ENCODE measurements around the gene NT5DC1. TPM values are rescaled to one million over a fixed set of nuclear protein-coding genes. Genes with fewer than 3 reads are reported as not detected.

The NT5DC1 gene
- polyA plus RNA-seq, 2 of the 4 experiments (the other 2 are of a cell fraction): 26.9 to 31.5 TPM

DNA sequence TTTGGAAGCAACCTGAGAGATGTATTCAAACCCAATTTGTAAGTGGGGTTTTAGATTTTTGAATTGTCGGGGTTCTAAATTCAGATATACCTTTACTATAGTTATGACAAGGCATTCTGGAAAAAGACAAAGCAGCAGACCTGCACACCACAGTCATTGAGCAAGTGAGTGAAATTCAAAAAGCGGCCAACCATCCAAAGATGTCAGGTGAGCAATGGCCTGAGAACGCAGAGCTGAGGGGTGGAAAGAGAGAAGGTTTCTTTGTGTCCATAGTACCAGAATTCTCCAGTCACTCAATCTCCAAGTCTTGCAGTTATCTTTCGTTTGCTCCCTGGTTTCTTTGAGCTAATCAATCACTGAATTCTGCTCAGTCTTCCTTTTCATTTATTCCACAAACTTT lies 38.2 kb upstream of the NT5DC1 start:
- H3K4me1 ChIP-seq: peaks cover 9% of the 10 kb centered on the region
- TF ChIP-seq KDM1A (IDR thresholded peaks at IDR 0.05; ENCODE audit: low read depth) (no peak), BCL3 (IDR thresholded peaks at IDR 0.05) (no peak), JUN (IDR thresholded peaks at IDR 0.05) (no peak), MAZ (IDR thresholded peaks at IDR 0.05; ENCODE audit: borderline replicate concordance, low read depth, low read length) (no peak), EP300 (IDR thresholded peaks at IDR 0.05) (no peak), HOXB13 (CRISPR knock-in tag; IDR thresholded peaks at IDR 0.05; ENCODE audit: low read depth) (no peak), FOXS1 (CRISPR knock-in tag; IDR thresholded peaks at IDR 0.05) (no peak), CBX2 (IDR thresholded peaks at IDR 0.05; ENCODE audit: borderline replicate concordance, low read depth) (no peak), NPAS2 (CRISPR knock-in tag; IDR thresholded peaks at IDR 0.05; ENCODE audit: borderline replicate concordance) (no peak), TFCP2L1 (CRISPR knock-in tag; IDR thresholded peaks at IDR 0.05) (no peak), ZFP36 (IDR thresholded peaks at IDR 0.05; ENCODE audit: borderline replicate concordance, partially characterized antibody) (no peak), EHF (CRISPR knock-in tag; IDR thresholded peaks at IDR 0.05) (no peak), TP53 (CRISPR knock-in tag; IDR thresholded peaks at IDR 0.05) (no peak), CBX8 (IDR thresholded peaks at IDR 0.05) (no peak), ZNF302 (CRISPR knock-in tag; IDR thresholded peaks at IDR 0.05) (no peak)
- TF ChIP-seq, protein P1, sequence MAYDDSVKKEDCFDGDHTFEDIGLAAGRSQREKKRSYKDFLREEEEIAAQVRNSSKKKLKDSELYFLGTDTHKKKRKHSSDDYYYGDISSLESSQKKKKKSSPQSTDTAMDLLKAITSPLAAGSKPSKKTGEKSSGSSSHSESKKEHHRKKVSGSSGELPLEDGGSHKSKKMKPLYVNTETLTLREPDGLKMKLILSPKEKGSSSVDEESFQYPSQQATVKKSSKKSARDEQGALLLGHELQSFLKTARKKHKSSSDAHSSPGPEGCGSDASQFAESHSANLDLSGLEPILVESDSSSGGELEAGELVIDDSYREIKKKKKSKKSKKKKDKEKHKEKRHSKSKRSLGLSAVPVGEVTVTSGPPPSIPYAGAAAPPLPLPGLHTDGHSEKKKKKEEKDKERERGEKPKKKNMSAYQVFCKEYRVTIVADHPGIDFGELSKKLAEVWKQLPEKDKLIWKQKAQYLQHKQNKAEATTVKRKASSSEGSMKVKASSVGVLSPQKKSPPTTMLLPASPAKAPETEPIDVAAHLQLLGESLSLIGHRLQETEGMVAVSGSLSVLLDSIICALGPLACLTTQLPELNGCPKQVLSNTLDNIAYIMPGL (CRISPR knock-in tag; IDR thresholded peaks at IDR 0.05; ENCODE audit: borderline replicate concordance): no peak
- TF ChIP-seq, protein P2, sequence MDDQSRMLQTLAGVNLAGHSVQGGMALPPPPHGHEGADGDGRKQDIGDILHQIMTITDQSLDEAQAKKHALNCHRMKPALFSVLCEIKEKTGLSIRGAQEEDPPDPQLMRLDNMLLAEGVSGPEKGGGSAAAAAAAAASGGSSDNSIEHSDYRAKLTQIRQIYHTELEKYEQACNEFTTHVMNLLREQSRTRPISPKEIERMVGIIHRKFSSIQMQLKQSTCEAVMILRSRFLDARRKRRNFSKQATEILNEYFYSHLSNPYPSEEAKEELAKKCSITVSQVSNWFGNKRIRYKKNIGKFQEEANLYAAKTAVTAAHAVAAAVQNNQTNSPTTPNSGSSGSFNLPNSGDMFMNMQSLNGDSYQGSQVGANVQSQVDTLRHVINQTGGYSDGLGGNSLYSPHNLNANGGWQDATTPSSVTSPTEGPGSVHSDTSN (IDR thresholded peaks at IDR 0.05): no peak
- TF ChIP-seq, protein P3, sequence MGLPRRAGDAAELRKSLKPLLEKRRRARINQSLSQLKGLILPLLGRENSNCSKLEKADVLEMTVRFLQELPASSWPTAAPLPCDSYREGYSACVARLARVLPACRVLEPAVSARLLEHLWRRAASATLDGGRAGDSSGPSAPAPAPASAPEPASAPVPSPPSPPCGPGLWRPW (IDR thresholded peaks at IDR 0.05): no peak
- no peak overlapping the region for H3K27ac ChIP-seq
- H3K4me2 ChIP-seq: no peak overlapping the region
- whole genome bisulfite sequencing (ENCODE audit: missing lambda C conversion rate): 88% methylated on average over 4 of the region's 4 CpGs
- no peak overlapping the region for H3K4me3 ChIP-seq
- no peak for ATAC-seq
- no peak for DNase-seq (ENCODE audit: low read depth in 1 of 2, low spot score in 1 of 2)
- ChIA-PET POLR2A (no interaction called here), CTCF (interaction anchor here (0.7 to 3.4 kb wide), 6 partner anchors 11 to 51 kb away, joined by 3 to 20 read pairs (median 4); no protein-coding TSS in a partner anchor)
- no peaks in the 10 kb centered on the region for H3K9me3 ChIP-seq
- FAIRE-seq: no peak

DNA sequence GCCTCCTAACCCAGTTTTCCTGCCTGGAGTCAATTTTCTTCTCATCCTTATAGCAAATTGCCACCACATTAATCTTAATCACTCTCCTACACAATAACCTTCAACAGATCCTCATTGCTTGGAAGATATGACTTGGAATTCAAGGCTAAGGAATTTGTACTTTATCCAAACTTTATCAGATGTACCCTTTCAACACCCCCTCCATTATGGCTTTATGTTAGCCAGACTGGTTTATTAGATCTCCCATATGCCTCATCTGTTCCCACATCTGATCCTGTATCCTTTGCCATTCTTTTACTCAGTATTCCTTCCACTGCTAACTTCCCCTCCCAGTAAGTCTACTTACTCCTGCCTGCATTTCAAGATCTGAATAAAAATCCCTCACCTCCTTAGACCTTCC lies 36.0 kb upstream of the NT5DC1 start:
- no peak for FAIRE-seq
- CTCF ChIA-PET: interaction anchor here (0.6 to 0.9 kb wide), 2 partner anchors 17 to 53 kb away, joined by 3 read pairs; no protein-coding TSS in a partner anchor
- TF ChIP-seq, protein P4, sequence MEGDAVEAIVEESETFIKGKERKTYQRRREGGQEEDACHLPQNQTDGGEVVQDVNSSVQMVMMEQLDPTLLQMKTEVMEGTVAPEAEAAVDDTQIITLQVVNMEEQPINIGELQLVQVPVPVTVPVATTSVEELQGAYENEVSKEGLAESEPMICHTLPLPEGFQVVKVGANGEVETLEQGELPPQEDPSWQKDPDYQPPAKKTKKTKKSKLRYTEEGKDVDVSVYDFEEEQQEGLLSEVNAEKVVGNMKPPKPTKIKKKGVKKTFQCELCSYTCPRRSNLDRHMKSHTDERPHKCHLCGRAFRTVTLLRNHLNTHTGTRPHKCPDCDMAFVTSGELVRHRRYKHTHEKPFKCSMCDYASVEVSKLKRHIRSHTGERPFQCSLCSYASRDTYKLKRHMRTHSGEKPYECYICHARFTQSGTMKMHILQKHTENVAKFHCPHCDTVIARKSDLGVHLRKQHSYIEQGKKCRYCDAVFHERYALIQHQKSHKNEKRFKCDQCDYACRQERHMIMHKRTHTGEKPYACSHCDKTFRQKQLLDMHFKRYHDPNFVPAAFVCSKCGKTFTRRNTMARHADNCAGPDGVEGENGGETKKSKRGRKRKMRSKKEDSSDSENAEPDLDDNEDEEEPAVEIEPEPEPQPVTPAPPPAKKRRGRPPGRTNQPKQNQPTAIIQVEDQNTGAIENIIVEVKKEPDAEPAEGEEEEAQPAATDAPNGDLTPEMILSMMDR (IDR thresholded peaks at IDR 0.05): no peak
- TF ChIP-seq NR3C1 (IDR thresholded peaks at IDR 0.05): no peak
- no peak for TF ChIP-seq EP300 (IDR thresholded peaks at IDR 0.05)
- no peak for TF ChIP-seq TFCP2L1 (CRISPR knock-in tag; IDR thresholded peaks at IDR 0.05)
- no peak for TF ChIP-seq MAZ (IDR thresholded peaks at IDR 0.05; ENCODE audit: borderline replicate concordance, low read depth, low read length)
- TF ChIP-seq, protein P3 (IDR thresholded peaks at IDR 0.05): no peak
- TF ChIP-seq, protein P2 (IDR thresholded peaks at IDR 0.05): no peak
- TF ChIP-seq, protein P5, sequence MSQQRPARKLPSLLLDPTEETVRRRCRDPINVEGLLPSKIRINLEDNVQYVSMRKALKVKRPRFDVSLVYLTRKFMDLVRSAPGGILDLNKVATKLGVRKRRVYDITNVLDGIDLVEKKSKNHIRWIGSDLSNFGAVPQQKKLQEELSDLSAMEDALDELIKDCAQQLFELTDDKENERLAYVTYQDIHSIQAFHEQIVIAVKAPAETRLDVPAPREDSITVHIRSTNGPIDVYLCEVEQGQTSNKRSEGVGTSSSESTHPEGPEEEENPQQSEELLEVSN (IDR thresholded peaks at IDR 0.05; ENCODE audit: borderline replicate concordance, low read depth): no peak

More for the DNA sequence above, 36.0 kb upstream of the NT5DC1 start:
- no peak for DNase-seq (ENCODE audit: low read depth in 1 of 2, low spot score in 1 of 2)
- Histone ChIP-seq H3K4me3 (no peak overlapping the region), H3K4me2 (no peak overlapping the region), H3K27ac (no peak overlapping the region), H3K9me3 (no peaks in the 10 kb centered on the region), H3K4me1 (peaks cover 9% of the 10 kb centered on the region)
- no peak for ATAC-seq
- POLR2A ChIA-PET: no interaction called here

Measured in A549 (cell line).